Heart right ventricle (tissue), 16 donors: ENCODE results near the gene GRHL1. TPM values are rescaled to one million over a fixed set of nuclear protein-coding genes. Genes with fewer than 3 reads are reported as not detected.
"Not testable (repeated sequence)": the region's sequence is repeated elsewhere in the genome, so short reads cannot be mapped to it uniquely, and the experiment has no call there.

Source experiments
- ATAC-seq, 8 donors: fragments of 200-7000 bp; cut with Tn5 transposase; one replicate each; pipeline ENCODE4 v1.9.1; 2020; ENCODE audit warnings: mild to moderate bottlenecking in 8 of 8, moderate library complexity in 8 of 8, moderate number of reproducible peaks in 1 of 8
- DNase-seq, 2 donors: peaks; one replicate each; pipeline ENCODE4 v3.0.0-alpha.2; 2020
- H3K27ac ChIP-seq, 10 donors: fragments of 200-600 bp; sonication (generic) in 2 of 10; one replicate each; pipeline versions ENCODE4 v1.5.0 to v1.8.0; 2020 to 2022; ENCODE audit warnings: mild to moderate bottlenecking in 3 of 10
- H3K27me3 ChIP-seq, 7 donors: fragments of 200-600 bp; one replicate each; pipeline ENCODE4 v1.8.0; 2021 to 2022; ENCODE audit warnings: mild to moderate bottlenecking in 2 of 7
- H3K36me3 ChIP-seq, 9 donors: fragments of 200-600 bp; sonication (generic) in 1 of 9; one replicate each; pipeline versions ENCODE4 v1.5.0 to v1.8.0; 2020 to 2022; ENCODE audit warnings: mild to moderate bottlenecking in 2 of 9
- H3K4me1 ChIP-seq, 9 donors: fragments of 200-600 bp; sonication (generic) in 1 of 9; one replicate each; pipeline versions ENCODE4 v1.5.0 to v1.8.0; 2020 to 2022; ENCODE audit warnings: mild to moderate bottlenecking in 4 of 9
- H3K4me3 ChIP-seq, 10 donors: fragments of 200-600 bp; sonication (generic) in 2 of 10; one replicate each; pipeline versions ENCODE4 v1.5.0 to v1.8.0; 2020 to 2022; ENCODE audit warnings: mild to moderate bottlenecking in 7 of 10, moderate library complexity in 2 of 10
- H3K9me3 ChIP-seq, 11 donors: fragments of 200-600 bp in 10 of 11; sonication (generic) in 2 of 11; one replicate each; pipeline versions ENCODE4 v1.5.0 to v1.8.0; 2013 to 2022; ENCODE audit warnings: mild to moderate bottlenecking in 2 of 11, control low read depth in 1 of 11, moderate library complexity in 1 of 11
- WGBS, 2 donors: extraction: QIAGEN DNeasy Blood & Tissue Kit; methylation state at CpG; one replicate each; pipeline ENCODE4 v1.1.7; 2013; ENCODE audit warnings: inconsistent platforms in 1 of 2; 5-methylcytosine and 5-hydroxymethylcytosine counted together
- intact Hi-C, 10 donors: fragments of 100-400 bp; cut with DNase I; formaldehyde crosslinking; loops; one replicate each; pipeline versions ENCODE4 v1.11.1 to v1.14.2; 2022
- polyA plus RNA-seq, 2 donors: library from polyadenylated mRNA; stranded (reverse); fragments of 200-250 nt; gene quantifications; one replicate each; pipeline ENCODE4 v1.2.3, GENCODE V29; 2013
- total RNA-seq, 10 donors: library from RNA; stranded (reverse); fragmentation: NEBNext Ultra II Directional in 3 of 10; extraction: Animal tissue kit (Norgen Biotek cat#: 25700) in 3 of 10; gene quantifications; one replicate each; pipeline versions ENCODE4 v1.2.1 to v1.2.4, GENCODE V29; 2021 to 2023
- TF ChIP-seq, protein P1 (sequence below), 9 donors: fragments of 200-600 bp; sonication (generic) in 2 of 9; IDR thresholded peaks; one replicate each; pipeline versions ENCODE4 v1.5.0 to v1.8.0; 2021 to 2022; ENCODE audit warnings: antibody characterized with exemption in 9 of 9, mild to moderate bottlenecking in 5 of 9, moderate library complexity in 1 of 9
- donor health status: Arrhythmogenic right ventricular cardiomyopathy.
- donor health status: ischemic (EF 13 %, LVEDD 7.1; RV severe dilation, severe dysfunction).
- donor health status: healthy with polysubstance abuse.
- donor health status: DM: no; HTN: yes; CAD: no.
- donor health status: DM: no; HTN: no; CAD: no.
- donor health status: ischemic (EF 25% LVEDD 6.9; RV normal size, moderate dysfunction).
- donor health status: ischemic (EF 25% LVEDD 5.7; RV mildly dilated, moderate dysfunction).
- donor health status: healthy.
- donor health status: DM: yes; HTN: yes; CAD: no.
- donor health status: Ischemic cardiomyopathy.
- donor health status: ischemic (EF 35%, LVEDD 5.7; RV mildly dilated, moderate dysfunction).
- donor health status: nonischemic (EF 11% LVEDD 7.7; RV severe dilation, severe dysfunction).
- donor health status: DM: yes; HTN: yes; CAD: no.
- donor health status: PGD.
- donor health status: ischemic (EF 29% LVEDD 5.4; RV normal size, mild dysfunction).
- donor health status: nonischemic (EF 23%, LVEDD 6.1; RV moderate dilation, normal function).

The GRHL1 gene
- total and polyA plus RNA-seq, 12 donors = 0.29 to 3.0 (median 0.90) TPM

- DNase-seq (no peak), ATAC-seq (peak in 6 of 8 donors; percentile 33 to 97 (median 62))
- Histone ChIP-seq H3K4me1 (peaks cover 0 to 10% (median 5%) of the 10 kb centered on the region in 9 donors), H3K9me3 (no peaks in the 10 kb centered on the region), H3K4me3 (no peak overlapping the region), H3K36me3 (peaks cover 0 to 74% (median 11%) of the 10 kb centered on the region in 9 donors), H3K27ac (peak overlapping the region in 7 of 10 donors; percentile 14 to 78 (median 36)), H3K27me3 (no peaks in the 10 kb centered on the region)
- intact Hi-C loops = no loop called here
- WGBS, 2 donors = 9 to 16% methylated on average over 2 of the region's 2 CpGs
- TF ChIP-seq, protein P1, sequence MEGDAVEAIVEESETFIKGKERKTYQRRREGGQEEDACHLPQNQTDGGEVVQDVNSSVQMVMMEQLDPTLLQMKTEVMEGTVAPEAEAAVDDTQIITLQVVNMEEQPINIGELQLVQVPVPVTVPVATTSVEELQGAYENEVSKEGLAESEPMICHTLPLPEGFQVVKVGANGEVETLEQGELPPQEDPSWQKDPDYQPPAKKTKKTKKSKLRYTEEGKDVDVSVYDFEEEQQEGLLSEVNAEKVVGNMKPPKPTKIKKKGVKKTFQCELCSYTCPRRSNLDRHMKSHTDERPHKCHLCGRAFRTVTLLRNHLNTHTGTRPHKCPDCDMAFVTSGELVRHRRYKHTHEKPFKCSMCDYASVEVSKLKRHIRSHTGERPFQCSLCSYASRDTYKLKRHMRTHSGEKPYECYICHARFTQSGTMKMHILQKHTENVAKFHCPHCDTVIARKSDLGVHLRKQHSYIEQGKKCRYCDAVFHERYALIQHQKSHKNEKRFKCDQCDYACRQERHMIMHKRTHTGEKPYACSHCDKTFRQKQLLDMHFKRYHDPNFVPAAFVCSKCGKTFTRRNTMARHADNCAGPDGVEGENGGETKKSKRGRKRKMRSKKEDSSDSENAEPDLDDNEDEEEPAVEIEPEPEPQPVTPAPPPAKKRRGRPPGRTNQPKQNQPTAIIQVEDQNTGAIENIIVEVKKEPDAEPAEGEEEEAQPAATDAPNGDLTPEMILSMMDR (IDR thresholded peaks at IDR 0.05) = no peak
These were observed 33.2 kb upstream of the GRHL1 start for GRCh38 chr2:9918275-9918674.

DNA sequence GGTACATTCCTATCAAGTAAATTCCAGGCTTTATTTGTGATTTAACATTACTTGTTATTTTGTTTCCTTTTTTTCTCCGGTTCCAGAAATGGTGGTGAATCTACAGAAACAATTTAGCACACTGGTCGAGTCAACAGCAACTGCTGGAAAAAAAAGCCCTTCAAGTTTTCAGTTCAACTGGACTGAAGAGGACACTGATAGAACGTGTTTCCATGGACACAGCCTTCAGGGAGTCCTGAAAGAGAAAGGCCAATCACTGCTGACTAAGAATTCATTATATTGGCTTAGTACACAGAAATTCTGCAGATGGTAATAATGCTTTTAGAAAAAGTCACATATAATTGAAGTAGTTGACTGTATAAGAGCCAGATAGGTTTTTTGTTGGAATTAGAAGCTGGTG, 32.0 kb upstream of the GRHL1 start:
- DNase-seq (no peak), ATAC-seq (no peak)
- TF ChIP-seq, protein P1 (IDR thresholded peaks at IDR 0.05) = no peak
- Histone ChIP-seq H3K4me3 (no peak overlapping the region), H3K4me1 (peaks cover 0 to 10% (median 5%) of the 10 kb centered on the region in 9 donors), H3K9me3 (no peaks in the 10 kb centered on the region), H3K27me3 (no peaks in the 10 kb centered on the region), H3K36me3 (peaks cover 0 to 74% (median 5%) of the 10 kb centered on the region in 9 donors), H3K27ac (no peak overlapping the region)
- intact Hi-C loops = no loop called here
- 86 to 91% methylated on average over 3 of the region's 3 CpGs for WGBS, 2 donors

GRCh38 chr2:9927020-9927419, 24.5 kb upstream of the GRHL1 start:
- 75 to 95% methylated on average over 2 of the region's 2 CpGs for WGBS, 2 donors
- intact Hi-C loops, H3K4me3 ChIP-seq, H3K9me3 ChIP-seq, H3K27ac ChIP-seq, DNase-seq, ATAC-seq, H3K27me3 ChIP-seq, H3K4me1 ChIP-seq: not testable (repeated sequence)
- peaks cover 0 to 53% (median 0%) of the 10 kb centered on the region in 9 donors for H3K36me3 ChIP-seq

- no peak overlapping the region for H3K4me3 ChIP-seq
- peaks cover 0 to 32% (median 6%) of the 10 kb centered on the region in 9 donors for H3K36me3 ChIP-seq
- H3K27me3 ChIP-seq = no peaks in the 10 kb centered on the region
- H3K9me3 ChIP-seq = no peaks in the 10 kb centered on the region
- no peak for ATAC-seq
- TF ChIP-seq, protein P1 (IDR thresholded peaks at IDR 0.05) = no peak
- no peaks in the 10 kb centered on the region for H3K4me1 ChIP-seq
- intact Hi-C loops = no loop called here
- DNase-seq = no peak
- H3K27ac ChIP-seq = no peak overlapping the region
- 89 to 92% methylated on average over 4 of the region's 4 CpGs for WGBS, 2 donors
These were observed 14.2 kb upstream of the GRHL1 start for GRCh38 chr2:9937258-9937657.

- H3K36me3 ChIP-seq = peaks cover 0 to 25% (median 6%) of the 10 kb centered on the region in 9 donors
- intact Hi-C loops = no loop called here
- H3K4me1 ChIP-seq = no peaks in the 10 kb centered on the region
- ATAC-seq (no peak), DNase-seq (no peak)
- WGBS, 2 donors = 79 to 80% methylated on average over 9 of the region's 9 CpGs
- H3K9me3 ChIP-seq = no peaks in the 10 kb centered on the region
- no peaks in the 10 kb centered on the region for H3K27me3 ChIP-seq
- TF ChIP-seq, protein P1 (IDR thresholded peaks at IDR 0.05) = no peak
- H3K27ac ChIP-seq = no peak overlapping the region
- no peak overlapping the region for H3K4me3 ChIP-seq
These were observed 13.5 kb upstream of the GRHL1 start for GRCh38 chr2:9937968-9938367.
